T-helper 1 cell (primary cell): ENCODE measurements around the gene FMN2.

ENCODE experiments used
- DNase-seq, 5 donors: peaks; one replicate each; pipeline ENCODE4 v3.0.0-alpha.2; 2012 to 2020

The FMN2 gene

DNA sequence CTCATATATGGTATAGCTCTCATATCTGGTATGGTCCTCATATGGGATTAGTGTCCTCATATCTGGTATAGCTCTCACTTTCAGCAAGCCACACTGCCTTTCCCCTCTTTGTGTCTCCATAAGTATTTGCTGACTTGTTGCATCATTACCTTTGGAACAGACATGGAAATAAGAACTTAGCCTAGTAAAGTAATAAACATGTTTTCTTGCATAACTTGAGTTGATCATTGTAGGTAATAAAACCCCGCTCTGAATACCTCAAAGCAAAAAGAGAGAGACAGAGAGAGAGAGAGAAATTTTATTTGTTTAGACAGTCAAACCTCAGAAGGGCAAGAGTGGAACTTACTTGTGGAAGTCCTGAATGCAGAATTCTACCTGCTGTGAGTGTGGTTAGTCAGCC lies 350.0 kb downstream of the FMN2 start:
- DNase-seq = no peak

DNA sequence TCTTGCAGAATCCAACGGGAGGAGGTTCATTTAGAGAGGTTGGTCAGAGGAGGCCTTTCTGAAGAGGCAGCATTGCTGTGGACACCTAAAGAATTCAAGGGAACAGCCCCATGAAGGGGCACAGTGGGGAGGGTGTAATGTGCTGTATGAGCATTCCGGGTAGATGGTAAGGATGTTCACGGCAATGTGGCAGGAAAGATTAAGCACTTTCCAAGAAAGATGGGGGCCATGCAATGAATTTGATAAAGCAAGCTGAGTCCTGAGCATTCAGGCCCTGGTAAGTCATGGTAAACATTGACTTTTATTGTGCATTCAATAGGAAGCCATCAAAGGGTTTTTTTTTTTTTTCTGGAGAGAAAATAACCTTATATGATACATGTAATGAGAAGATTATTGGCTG lies 353.7 kb downstream of the FMN2 start:
- DNase-seq = no peak

GRCh38 chr1:240455228-240455821 lies 363.6 kb downstream of the FMN2 start:
- DNase-seq = peak in 1 of 5 donors; percentile 33

GRCh38 chr1:240457203-240457602 lies 365.5 kb downstream of the FMN2 start:
- no peak for DNase-seq

DNA sequence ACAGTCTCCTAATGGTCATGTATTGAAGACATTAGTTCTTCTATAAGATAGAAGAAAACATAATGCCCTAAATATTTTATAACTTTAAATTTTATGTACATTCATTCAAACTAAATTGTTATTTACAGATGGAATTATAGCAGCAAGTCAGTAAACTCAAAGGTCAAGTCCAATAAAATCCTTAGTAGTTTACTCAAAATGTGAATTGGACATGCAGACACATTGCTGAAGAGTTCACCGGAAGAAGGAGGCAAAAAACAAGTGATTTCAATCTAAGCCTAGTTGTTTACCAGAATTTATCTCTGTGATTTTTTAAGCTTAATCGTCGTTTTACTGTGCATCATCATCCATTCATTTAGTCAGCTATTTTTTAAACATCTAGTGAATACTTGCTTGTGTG lies 370.6 kb downstream of the FMN2 start:
- DNase-seq = no peak

GRCh38 chr1:240462766-240463395 lies 371.2 kb downstream of the FMN2 start:
- DNase-seq = no peak

- no peak for DNase-seq
These were observed 372.4 kb downstream of the FMN2 start for GRCh38 chr1:240464099-240464498.

DNA sequence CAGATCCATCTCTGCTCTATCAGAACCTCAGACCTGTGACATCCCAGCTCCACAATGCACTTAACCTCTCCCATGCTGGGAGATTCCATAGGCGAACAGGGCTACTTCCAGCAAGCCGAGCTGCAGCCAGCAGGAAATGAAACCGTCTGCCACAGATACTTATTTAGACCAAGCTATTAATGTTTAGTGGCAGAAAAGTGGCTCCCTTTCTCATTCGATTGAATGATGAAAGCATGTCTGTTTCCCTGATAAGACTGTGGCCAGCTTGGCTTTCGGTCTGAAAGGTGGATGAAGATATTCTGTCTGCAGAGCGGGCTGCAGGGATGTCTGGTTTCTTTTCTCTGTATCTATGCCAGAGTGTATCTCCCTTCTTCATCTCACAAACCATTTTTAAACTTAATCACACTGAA lies 373.9 kb downstream of the FMN2 start:
- DNase-seq = no peak

DNA sequence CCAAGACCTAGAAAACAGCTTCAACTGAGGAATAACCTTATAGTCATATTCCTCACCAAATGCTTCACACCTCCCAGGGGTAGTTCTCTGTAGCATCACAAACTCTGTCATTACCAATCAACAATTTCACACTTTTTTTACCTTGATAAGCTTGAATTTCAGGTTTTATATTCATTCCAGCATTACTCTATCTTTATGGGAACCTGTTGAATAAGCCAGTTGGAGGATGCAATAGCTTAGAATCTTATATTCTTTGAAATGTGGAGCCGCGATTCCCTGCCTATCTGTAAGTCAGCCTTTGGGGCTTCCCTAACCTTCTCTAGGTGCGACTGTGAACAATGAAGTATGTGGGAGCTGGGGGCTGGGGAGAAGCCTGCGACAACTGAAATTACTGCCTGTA lies 374.8 kb downstream of the FMN2 start:
- DNase-seq = no peak

- DNase-seq = no peak
These were observed 376.2 kb downstream of the FMN2 start for GRCh38 chr1:240467895-240468294.

GRCh38 chr1:240468656-240469055 lies 377.0 kb downstream of the FMN2 start:
- DNase-seq = no peak

GRCh38 chr1:240474133-240474614 lies 382.5 kb downstream of the FMN2 start:
- DNase-seq = no peak

GRCh38 chr1:240475832-240476231 lies 384.1 kb downstream of the FMN2 start:
- no peak for DNase-seq

GRCh38 chr1:240478536-240478935 lies 386.9 kb downstream of the FMN2 start:
- DNase-seq = no peak

GRCh38 chr1:240484804-240485443 lies 393.2 kb downstream of the FMN2 start:
- no peak for DNase-seq

- DNase-seq = no peak
These were observed 394.9 kb downstream of the FMN2 start for GRCh38 chr1:240486611-240487010.

GRCh38 chr1:240487493-240487892 lies 395.8 kb downstream of the FMN2 start:
- DNase-seq = no peak

- no peak for DNase-seq
These were observed 399.5 kb downstream of the FMN2 start for GRCh38 chr1:240491156-240491555.

- no peak for DNase-seq
These were observed 400.1 kb downstream of the FMN2 start for GRCh38 chr1:240491796-240492195.

DNA sequence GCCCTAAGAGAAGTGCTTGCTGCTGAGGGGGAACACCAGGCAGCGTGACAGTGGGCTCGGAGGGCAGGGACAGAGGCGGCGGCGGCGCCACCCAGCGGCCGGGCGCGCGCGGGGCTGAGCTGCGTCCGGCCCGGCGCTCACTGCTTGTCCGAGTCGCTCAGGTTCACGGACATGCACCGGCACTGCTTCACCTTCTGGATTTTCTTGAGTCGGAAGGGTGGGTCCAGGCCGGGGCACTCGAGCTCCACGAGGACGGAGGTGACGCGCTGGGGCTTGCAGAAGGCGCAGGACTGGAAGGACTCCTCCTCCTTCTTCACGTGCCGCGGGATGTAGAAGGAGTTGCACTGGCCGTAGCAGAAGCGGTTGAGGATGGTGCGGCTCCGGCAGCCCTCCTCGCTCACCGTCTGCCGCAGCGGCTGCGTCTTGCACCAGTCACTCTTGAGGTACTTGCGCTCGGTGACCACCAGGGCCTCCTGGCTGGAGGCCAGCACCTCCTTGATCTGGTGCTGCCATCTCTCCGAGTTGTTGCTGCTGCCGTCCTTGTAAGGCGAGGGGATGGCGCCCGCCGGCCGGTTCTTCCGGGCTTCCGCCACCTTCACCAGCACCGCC lies 401.3 kb downstream of the FMN2 start:
- peak in 2 of 5 donors; percentile 2 to 4 for DNase-seq

GRCh38 chr1:240495601-240496000 lies 403.9 kb downstream of the FMN2 start:
- no peak for DNase-seq

GRCh38 chr1:240496356-240496755 lies 404.7 kb downstream of the FMN2 start:
- DNase-seq = no peak

- no peak for DNase-seq
These were observed 405.3 kb downstream of the FMN2 start for GRCh38 chr1:240496941-240497340.

GRCh38 chr1:240497908-240498307 lies 406.2 kb downstream of the FMN2 start:
- no peak for DNase-seq
